GM19023 (cell line): ENCODE results near the gene GSK3A.

Experiments used
- ATAC-seq: cut with Tn5 transposase; IDR thresholded peaks from one replicate; pipeline ENCODE4 v1.9.1; 2021; ENCODE audit warnings: mild to moderate bottlenecking, moderate library complexity; ENCODE audit not compliant: unreplicated experiment

GSK3A gene

GRCh38 chr19:42281146-42281826 lies 38.9 kb upstream of the GSK3A start:
- no peak for ATAC-seq

GRCh38 chr19:42280815-42281145 lies 38.4 kb upstream of the GSK3A start:
- ATAC-seq: no peak

GRCh38 chr19:42279902-42280814 lies 37.8 kb upstream of the GSK3A start:
- ATAC-seq: peak; percentile 41

GRCh38 chr19:42279155-42279901 lies 36.9 kb upstream of the GSK3A start:
- no peak for ATAC-seq

GRCh38 chr19:42278452-42279154 lies 36.2 kb upstream of the GSK3A start:
- no peak for ATAC-seq

GRCh38 chr19:42277821-42278451 lies 35.5 kb upstream of the GSK3A start:
- ATAC-seq: no peak

- no peak for ATAC-seq
These were observed 34.4 kb upstream of the GSK3A start for GRCh38 chr19:42276821-42277220.

- no peak for ATAC-seq
These were observed 33.9 kb upstream of the GSK3A start for GRCh38 chr19:42276284-42276683.

DNA sequence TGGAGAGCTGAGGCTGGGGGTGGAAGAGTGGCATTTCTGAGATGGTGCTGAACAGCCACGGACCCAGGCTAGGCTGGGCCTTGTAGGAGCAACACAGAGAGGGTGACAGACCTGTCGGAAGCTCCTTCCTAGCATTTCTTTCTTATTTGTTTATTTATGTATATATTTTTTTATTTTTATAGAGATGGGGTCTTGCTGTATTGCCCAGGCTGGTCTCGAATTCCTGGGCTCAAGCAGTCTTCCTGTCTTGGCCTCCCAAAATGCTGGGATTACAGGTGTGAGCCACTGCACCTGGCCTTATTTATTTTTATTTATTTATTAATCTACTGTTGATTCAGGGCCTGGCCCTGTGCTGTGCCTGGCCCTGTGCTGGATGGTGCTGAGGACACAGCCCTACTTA lies 33.1 kb upstream of the GSK3A start:
- ATAC-seq: no peak

GRCh38 chr19:42275103-42275502 lies 32.7 kb upstream of the GSK3A start:
- no peak for ATAC-seq

DNA sequence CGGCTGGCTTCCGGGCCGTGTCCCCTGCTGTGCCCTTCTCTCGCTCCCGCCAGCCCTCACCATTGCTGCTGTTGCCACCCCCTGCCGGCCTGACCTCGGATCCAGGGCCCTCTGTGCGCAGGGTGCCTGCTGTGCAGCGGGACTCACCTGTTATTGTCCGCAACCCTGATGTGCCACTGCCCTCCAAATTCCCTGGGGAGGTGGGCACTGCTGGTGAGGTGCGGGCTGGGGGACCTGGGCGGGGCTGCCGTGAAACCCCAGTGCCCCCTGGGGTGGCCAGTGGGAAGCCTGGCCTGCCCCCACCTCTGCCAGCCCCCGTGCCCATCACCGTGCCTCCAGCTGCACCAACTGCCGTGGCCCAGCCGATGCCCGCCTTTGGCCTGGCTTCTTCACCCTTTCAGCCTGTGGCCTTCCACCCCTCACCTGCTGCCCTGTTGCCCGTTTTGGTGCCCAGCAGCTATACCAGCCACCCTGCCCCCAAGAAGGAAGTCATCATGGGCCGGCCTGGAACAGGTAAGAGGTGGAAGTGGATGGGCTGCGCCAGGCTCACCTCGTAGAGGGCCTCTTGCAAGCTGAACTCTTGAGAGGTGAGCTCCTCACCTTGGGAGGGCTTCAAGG lies 31.8 kb upstream of the GSK3A start:
- ATAC-seq: no peak

- ATAC-seq: no peak
These were observed 31.1 kb upstream of the GSK3A start for GRCh38 chr19:42273407-42274064.

GRCh38 chr19:42272989-42273406 lies 30.6 kb upstream of the GSK3A start:
- ATAC-seq: no peak

DNA sequence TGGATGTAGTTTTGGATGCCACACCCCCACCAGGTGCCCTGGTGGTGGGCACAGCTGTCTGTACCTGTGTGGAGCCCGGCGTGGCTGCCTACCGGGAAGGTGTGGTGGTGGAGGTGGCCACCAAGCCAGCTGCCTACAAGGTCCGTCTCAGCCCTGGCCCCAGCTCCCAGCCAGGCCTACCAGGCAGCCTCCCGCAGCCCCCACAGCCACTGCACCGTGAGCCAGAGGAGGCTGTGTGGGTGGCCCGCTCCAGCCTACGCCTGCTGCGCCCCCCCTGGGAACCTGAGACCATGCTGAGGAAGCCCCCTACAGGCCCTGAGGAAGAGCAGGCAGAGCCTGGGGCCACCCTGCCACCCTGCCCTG lies 30.1 kb upstream of the GSK3A start:
- ATAC-seq: no peak

- no peak for ATAC-seq
These were observed 29.6 kb upstream of the GSK3A start for GRCh38 chr19:42271861-42272534.

GRCh38 chr19:42271045-42271419 lies 28.6 kb upstream of the GSK3A start:
- no peak for ATAC-seq

DNA sequence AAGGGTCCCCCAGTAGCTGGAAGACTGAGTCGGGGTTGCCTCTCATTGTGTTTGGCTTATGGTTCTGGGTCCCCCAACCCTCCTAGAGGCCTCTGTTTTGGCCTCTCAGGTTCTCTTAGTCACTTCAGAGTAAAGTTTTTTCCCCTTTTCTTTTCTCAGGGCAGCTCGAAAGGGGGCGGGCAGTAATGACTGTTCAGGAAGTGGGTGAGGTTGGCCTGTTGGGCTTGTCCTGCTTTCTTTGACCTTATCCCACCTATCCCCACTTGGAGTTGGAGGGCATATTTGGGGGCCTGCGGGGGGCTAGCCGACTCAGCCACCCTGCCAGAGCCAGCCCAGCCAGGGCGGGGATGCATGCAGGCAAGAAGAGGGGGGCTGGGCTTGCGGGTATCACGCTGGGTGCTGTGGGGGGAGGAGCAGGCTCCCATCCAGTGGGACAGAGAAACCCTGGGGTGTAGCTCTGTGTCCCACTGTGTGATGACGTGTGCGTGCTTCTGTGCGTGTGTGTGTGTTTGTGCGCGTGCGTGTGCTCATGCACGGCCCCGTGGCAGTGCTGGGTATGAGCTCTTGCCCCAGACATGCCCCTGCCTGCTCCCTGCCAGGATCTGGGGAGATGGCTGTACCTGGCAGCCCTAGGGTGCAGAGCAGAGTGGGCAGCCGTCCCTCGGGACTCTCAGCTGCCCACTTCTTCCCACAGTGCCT lies 28.1 kb upstream of the GSK3A start:
- ATAC-seq: no peak

- no peak for ATAC-seq
These were observed 27.3 kb upstream of the GSK3A start for GRCh38 chr19:42269478-42270345.
